ENCODE data around the gene MLN. TPM values are rescaled to one million over a fixed set of nuclear protein-coding genes. Genes with fewer than 3 reads are reported as not detected.

MLN gene
- total RNA-seq, 1 experiment from 2014 or later, result not detected

DNA sequence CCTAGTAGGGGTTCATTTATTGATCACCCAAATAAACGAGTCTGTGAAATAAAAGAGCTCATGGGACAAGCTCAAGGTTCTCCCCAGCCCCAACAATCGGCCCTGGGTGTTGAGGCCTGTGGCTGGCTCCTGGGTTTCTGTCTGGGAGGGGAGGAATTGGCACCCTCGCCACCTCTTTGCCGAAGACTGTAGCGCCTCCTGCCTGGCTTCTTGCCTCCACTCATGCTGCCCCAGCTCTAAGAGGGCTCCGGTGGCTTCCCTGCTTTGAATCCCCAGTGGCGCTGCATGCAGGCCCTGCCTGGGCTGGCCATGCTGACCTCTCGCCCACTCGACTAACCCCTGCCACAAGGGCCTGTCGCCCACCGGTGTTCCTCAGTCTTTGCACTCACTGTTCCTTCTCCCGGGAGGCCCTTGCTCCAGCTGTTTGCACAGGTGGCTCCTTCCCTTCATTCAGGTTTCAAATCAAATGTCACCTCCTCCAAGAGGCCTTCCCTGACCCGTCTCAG, 5.4 kb downstream of the MLN start:
- no peak for DNase-seq (ENCODE audit: low spot score)
- in situ Hi-C loops (cut with HindIII; ENCODE audit: low sequenced_read_pairs), result no loop called here

DNA sequence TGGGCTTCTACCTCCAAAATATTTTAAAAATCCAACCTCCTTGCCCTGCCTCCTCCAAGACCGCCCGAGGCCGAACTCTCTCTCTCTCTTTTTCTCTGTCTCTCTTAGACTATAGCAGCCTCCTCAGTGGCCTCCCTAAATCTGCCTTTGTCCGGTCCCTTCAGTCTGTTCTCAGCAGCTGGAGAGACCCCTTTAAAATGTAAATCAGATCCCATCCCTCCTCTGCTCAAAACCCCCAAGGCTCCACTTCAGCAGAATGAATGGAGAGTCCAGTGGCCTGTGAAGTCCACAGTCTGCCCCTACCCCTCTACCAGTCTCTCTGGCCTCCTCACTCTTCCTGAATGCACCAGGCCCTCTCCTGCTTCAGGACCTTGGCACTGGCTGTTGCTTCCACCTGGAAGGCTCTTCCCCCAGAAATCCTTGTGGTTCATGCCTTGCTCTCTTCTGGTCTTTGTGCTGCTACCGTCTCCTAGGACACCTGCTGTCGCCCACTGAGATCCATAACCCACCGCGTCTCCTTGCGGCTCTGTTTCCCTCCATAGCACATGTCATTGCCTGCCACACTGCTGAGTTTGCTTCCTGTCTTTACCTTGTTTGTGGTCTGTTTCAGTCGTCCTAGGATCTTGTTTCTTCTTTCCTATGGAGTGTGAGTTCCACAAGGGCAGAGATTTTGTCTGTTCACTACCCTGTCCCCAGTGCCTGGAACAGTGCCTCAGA, 6.0 kb downstream of the MLN start:
- in situ Hi-C loops (cut with HindIII; ENCODE audit: low sequenced_read_pairs), result no loop called here
- DNase-seq (ENCODE audit: low spot score), result no peak

DNA sequence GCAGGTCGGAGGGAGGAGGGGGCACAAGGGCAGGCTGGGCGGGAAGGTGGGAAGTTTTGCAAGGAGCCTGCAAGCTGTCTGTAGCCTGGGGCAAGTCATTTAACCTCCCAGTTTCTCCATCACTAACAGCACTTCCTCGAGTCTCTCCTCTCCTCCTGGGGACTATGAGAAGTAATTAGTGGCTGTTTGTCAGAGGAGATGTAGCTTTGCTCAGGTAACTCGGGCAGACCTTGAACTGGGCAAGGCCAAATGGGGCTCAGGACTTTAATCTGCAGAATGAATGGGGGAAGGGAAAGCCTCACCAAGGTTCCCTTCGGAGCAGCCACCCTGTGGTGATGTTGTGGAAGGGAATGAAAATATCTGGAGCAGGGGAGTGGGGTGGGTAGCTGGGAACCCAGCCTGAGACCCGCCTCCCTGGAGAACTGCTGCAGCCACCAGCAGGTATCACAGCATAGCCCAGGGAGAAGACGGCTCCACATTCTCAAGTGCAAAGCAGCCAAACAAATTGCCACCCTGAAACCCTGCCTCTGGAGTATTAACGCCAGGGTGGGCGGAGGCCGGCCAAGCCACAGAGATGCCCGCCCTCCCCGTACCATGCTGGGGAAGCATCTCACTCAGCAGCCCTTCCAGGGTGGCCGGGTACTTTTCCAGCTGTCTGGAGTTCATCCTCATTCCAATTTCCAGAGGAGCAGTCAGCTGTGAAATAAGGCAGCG, 8.7 kb downstream of the MLN start:
- in situ Hi-C loops (cut with HindIII; ENCODE audit: low sequenced_read_pairs), result no loop called here
- no peak for DNase-seq (ENCODE audit: low spot score)

DNA sequence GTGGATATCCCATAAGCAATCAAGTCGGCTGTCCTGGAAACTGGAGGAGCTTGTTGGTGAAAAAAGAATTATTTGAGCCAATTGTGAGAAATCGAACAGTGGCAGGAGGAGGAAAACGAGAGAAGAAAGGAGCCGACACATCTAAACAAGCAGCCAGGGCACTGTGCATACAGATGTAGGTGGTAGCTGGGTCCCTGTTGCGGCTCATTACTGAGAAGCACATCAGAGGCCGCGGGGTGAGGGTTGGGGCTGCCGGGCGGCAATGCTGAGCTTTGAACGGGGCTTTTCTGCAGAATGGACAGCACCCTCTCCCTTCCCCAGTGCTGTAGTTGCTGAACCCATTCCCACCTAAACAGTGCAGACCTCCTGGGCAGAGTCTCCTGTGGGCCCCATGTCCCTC, 10.8 kb downstream of the MLN start:
- no peak for DNase-seq (ENCODE audit: low spot score)
- in situ Hi-C loops (cut with HindIII; ENCODE audit: low sequenced_read_pairs), result no loop called here

DNA sequence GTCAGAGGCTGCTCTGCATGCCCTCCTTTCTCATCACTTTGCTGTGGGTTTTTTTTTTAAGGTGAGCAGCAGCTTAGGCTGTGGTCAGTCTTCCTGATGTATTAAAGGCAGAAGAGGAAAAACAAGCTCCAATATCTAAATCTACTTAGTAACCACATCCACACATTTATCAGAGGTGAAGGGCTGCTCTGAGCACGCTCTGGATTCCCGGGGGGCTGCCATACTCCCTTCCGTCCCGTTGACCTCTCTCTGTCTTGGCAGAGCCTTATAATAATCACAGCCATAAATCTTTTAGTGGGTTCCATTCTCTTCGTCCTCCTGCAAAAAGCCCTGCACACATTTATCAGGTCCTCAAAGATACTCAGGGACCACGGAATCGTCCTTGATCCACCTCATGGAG, 12.2 kb downstream of the MLN start:
- in situ Hi-C loops (cut with HindIII; ENCODE audit: low sequenced_read_pairs), result no loop called here
- DNase-seq (ENCODE audit: low spot score), result no peak

DNA sequence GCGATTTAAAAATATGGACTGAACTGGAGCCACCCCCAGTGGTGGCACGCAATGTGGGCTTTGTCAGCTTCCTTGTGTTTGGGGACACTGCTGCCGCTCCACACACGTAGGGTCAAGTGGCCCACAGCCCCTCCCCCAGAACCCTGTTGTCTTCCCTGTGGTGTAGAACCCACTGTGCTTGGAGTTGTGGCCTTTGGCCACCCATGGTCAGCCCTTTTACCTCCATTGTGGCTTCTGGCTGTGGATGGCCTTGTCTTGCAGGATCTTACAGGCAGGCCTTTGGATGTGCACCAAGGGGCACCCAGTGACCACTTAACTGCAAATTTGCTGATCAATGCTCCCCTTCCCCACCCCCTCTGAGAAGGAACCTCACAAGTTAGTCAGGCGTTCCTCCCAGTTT, 12.9 kb downstream of the MLN start:
- in situ Hi-C loops (cut with HindIII; ENCODE audit: low sequenced_read_pairs), result no loop called here
- DNase-seq (ENCODE audit: low spot score), result no peak

DNA sequence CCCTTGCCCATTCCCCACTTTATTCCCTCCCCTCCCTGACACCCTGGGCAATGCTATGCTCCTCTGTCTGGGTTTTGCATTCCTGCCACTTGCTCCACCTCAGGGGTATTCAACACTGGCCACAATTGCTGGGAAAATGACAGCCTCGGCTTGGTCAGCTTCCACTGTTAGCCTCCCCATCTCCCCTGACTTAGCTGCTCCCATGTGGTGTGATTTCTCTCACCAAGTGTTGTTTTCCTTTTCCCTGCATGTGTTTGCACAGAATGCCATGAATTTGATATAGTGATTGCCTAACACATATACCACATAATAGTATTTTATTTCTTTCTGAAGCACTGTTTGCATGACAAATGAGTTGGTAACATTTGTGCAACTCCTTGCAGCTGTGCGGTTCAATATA, 13.4 kb downstream of the MLN start:
- no peak for DNase-seq (ENCODE audit: low spot score)
- in situ Hi-C loops (cut with HindIII; ENCODE audit: low sequenced_read_pairs), result no loop called here

DNA sequence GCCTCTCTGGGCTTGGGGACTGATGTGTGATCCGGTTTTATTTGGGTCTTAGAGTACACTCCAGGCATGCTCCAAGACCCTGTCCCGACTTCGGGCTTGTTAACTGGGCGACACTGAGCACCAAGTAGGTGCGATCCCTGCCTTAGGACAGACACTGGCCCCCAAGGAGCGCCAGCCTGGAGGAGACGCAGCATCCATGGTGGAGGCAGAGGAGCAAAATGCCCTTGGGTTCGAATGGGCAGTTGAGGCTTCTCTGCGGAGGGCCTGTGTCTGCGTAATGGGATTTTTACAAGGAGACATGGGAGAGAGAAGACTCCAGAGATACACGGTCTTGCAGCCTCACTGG, 14.3 kb downstream of the MLN start:
- in situ Hi-C loops (cut with HindIII; ENCODE audit: low sequenced_read_pairs), result no loop called here
- DNase-seq (ENCODE audit: low spot score), result no peak

DNA sequence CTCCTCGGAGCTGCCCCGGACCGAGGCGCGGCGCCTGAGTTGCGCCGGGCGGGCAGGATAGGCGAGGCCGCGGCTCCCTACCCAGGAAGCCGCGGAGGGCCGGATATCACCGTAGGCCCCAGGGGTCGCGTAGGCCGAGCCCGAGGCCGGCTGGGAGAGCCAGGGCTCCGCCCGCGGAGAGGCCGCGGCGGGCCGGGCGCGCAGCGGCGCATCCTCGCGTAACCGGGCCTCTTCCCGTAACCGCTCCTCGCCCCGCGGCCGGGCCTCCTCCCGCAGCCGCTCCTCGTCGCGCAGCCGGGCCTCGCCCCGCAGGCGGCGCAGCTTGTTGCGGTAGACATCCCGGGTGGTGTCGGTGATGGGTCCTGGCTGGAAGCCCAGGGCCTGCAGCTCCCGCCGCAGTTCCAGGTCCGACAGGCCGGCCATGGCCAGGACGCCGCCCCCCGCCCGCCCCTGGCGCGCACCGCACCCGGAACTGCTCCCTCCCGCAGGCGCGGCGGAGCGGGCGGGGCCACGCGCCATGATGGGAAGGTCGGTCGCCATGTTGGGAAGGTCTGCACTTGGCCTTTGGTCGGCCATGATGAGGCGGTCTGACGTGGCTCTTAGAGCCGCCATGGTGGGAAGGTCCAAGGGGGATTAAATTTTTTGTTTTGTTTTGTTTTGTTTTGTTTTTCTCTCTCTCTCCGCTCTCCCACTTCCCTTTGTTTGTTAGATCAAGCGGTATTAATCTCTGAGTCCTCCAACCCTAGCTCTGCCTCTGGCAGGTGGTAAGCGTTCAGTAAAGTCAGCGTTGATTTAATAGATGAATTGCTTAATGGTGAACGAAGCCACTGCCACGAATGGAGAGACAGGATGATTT, 14.9 kb downstream of the MLN start, which contains the start of gene LEMD2:
LEMD2 (minus strand) TSS at position 437 of the 856 bp plus-strand sequence; CDS start at position 423, 14 bp downstream.
- in situ Hi-C loops (cut with HindIII; ENCODE audit: low sequenced_read_pairs), result no loop called here

DNA sequence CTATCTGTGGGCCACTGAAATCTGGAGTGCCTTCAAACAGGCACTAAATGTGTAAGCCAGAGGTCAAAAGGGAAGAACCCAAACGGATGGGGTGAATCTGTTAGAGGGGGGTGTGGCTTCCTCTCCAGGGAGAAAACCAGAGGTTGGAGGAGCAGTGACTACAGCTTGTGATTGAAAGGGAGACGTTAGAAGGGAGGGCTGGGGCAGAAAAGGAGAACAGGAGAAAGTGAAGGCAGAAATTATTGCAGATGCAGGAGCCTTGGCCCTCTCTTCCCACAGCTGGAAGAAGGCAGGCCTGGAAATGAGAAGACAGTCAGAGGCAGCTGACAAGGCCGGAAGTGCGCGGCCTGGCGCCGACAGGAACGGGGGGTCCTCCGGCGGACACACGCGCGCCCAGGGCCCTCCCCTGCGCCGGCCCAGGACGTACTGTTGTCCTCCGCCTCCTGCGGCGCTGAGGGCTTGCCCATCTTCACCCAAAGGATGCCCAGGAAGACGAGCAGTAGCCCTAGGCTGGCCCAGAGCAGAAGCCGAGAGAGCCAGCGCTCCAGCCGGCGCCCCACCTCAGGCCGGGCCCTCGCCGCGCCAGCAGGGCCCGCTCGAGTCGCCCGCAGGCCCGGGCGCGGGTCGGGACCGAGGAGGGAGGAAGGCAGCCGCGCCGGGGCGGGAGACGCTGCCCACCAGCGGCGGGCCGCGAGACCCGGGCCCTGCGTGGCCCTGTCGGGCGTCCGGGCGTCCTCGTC, 15.7 kb downstream of the MLN start:
- no peak for DNase-seq (ENCODE audit: low spot score)
- in situ Hi-C loops (cut with HindIII; ENCODE audit: low sequenced_read_pairs), result no loop called here

More for the DNA sequence above, 14.9 kb downstream of the MLN start, which contains the start of gene LEMD2:
- peak; percentile 94 for DNase-seq (ENCODE audit: low spot score)

DNA sequence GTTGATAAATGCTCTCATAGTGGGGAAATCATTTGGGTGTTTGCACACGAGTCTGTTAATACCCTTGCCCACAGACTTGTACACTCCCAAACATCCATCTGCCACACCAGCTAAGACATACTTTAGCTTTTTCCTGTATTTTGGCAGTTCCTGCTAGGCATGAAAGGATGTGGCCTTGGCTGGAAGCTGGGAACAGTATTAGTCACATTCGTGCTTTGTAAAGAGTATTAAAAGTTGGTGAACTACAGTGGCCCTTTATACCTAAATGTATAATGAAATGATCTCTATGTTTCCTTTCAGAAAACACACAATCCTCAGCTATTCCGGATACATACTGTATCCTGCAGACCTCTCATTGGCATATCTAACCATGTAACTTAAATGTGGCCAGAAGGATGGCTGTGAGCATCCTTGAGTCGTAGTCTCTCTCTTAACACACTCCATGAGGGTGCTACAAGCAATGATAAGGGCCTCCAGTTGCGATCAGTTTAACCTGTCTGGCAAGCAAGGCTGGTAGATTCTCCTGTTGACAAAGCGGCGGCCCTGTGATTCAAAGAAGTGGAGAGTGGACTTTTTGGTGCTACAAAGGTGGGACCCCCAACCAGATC, 16.4 kb downstream of the MLN start:
- in situ Hi-C loops (cut with HindIII; ENCODE audit: low sequenced_read_pairs), result no loop called here
- DNase-seq (ENCODE audit: low spot score), result no peak

DNA sequence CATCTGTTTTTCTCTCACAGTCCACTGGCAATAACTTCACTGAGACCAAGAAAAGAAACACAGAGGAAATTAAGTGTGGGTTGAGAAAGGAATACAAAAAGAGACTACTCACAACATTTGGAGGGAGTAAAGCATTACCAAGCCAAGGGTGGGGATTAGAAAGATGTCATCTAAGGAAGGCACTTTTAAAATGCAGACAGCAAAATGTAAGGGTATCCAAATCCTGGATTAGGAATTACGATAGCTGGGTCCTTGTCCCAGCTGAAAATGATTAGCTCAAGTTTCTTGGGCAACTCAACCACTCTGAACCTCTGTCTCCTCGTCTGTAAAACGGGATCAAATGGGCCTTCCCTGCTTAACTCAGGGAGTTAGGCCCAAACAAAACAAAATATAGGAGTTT, 17.1 kb downstream of the MLN start:
- no peak for DNase-seq (ENCODE audit: low spot score)
- in situ Hi-C loops (cut with HindIII; ENCODE audit: low sequenced_read_pairs), result no loop called here

DNA sequence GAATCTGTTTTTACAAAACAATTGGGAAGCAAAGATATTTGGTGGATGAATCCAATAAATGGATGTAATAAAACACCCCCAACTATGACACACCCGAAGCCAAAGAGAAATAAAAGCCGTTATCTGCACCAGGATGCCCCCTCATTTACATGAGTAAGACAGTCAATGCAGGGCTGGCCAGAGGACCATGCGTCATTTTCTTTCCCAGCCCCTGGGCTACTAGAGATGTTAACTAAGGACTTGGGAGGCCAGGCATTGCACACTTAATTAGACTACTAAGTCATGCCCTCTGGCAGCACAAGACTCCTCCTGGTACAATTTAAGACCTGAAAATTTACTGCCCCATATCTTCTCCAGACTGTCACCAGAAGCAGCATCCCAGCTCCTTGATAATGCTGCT, 18.0 kb downstream of the MLN start:
- DNase-seq (ENCODE audit: low spot score), result no peak
- in situ Hi-C loops (cut with HindIII; ENCODE audit: low sequenced_read_pairs), result no loop called here

DNA sequence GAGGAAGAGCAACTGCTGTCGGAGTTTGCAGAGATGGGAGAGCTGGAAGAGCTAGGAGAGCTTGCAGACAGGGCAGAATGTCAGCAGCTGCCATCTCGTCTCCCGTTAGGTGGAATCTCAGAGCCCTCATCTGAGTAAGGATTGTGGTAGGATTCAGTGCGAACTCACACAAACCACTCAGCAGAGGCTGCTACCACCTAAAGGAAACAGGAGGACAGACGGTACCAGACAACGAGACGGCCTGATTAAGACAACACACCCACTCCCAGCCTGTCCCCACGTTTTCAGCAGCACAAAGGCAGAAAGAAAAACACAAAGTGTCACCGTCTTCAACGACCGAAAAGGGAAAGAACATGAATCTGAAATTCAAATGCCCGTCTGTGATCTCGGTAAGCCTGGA, 19.0 kb downstream of the MLN start:
- in situ Hi-C loops (cut with HindIII; ENCODE audit: low sequenced_read_pairs), result no loop called here

DNA sequence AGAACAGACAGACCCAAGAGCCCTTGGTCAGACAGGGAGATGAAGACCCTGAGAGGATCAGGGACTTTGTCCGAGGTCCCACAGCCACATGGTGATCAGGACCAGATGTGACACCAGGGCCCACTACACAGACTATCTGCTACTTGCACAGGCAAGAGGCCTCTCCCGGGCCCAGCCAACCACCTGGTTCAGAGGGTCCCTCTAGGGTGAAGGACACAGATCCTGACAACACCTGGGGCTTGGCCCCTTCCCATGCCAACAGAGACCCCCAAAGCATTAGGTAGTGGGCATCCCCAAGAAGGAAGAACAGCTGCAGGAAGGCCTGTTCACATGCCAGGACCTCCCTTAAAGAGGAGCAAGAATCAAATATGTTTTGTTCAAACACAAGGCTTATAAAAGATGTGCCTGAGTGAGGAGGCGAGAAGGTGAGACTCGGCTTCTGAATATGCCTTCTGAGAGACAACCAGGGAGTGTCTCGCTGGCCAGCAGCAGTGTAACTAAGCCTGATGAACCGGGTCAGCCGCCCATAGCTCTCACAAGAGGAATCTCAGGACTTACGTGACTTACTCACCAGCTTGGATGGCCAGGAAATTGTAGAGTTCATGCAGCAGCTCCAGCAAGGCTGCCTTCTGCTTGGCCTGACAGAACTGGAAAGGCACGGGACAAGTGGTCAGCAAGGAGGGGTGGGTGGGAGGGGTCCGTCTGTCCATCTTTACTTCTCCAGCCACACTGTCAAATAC, 19.9 kb downstream of the MLN start:
- in situ Hi-C loops (cut with HindIII; ENCODE audit: low sequenced_read_pairs), result no loop called here
- no peak for DNase-seq (ENCODE audit: low spot score)

More for the DNA sequence above, 19.0 kb downstream of the MLN start:
- no peak for DNase-seq (ENCODE audit: low spot score)

DNA sequence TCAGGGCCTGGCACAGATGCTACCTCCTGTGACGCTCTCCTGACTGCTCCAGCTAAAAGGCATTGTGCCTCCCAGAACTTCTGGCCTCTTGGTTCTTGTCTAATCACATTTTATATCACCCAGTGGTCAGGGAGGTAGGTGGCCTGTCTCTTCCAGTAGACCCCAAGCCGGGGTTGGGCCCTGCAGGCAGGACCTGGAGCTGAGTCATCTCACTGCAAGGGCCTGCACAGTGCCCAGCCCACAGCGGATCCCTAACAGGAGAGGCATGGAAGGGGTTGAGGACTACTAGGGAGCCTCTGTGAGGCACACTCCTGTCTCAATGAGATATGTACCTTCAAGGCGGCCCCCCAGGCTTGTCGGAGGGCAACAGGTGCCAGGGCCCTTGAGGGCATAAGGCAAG, 21.2 kb downstream of the MLN start:
- no peak for DNase-seq (ENCODE audit: low spot score)
- in situ Hi-C loops (cut with HindIII; ENCODE audit: low sequenced_read_pairs), result no loop called here

DNA sequence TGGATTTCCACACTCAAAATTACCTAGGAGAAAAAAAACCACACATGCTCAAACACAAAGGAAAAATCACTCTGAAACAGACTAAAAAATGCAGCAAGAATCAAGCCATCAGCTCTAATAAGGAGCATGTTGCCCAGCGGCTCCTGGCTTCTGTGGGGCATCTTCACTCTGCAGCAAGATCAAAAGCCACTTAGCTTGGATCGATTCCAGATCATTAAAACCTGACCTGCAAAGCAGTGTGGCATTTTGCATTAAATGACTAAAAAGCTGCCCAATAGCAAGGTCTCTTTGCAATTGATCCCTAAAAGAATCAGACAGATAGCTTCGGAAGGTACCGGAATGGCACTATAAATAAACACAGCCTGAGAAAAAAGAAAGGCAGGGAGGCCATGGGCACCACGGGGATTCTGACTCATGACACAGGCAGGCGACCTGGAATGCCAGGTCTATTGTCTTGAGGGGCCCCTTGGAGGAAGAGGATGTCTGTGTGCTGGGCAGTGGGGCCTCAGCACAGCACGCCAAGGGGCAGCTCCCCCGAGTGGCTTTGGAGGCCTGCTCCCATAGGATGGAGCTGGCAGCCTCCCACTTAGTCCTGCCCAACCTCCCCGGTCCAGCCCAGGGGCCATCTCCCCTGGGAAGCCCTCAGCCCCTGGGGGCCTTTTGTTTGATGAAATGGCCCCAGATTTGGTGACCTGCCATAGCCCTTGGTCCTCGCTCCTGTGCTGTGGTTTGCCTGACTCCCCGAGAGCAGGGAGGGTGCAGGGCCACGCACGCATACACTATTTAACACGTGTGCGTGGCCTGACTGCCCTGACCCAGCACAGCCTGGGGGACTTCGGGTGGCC, 22.4 kb downstream of the MLN start:
- in situ Hi-C loops (cut with HindIII; ENCODE audit: low sequenced_read_pairs), result no loop called here
- DNase-seq (ENCODE audit: low spot score), result peak; percentile 50

All from G401 (cell line).